Activated CD8-positive, alpha-beta T cell treated with anti-CD3 and anti-CD28 coated beads, Interleukin-2, amount 10 ng/mL, durations not matched to agents 7 days and 5 days (primary cell): ENCODE measurements around the gene NR1H3. TPM values are rescaled to one million over a fixed set of nuclear protein-coding genes. Genes with fewer than 3 reads are reported as not detected.
"Not testable (repeated sequence)": the region's sequence is repeated elsewhere in the genome, so short reads cannot be mapped to it uniquely, and the experiment has no call there.

Source experiments
- ATAC-seq: fragments of 150-1000 bp; cut with Tn5 transposase; one replicate; pipeline ENCODE4 v1.10.0; 2021; ENCODE audit warnings: moderate library complexity
- CTCF ChIA-PET: fragments of 350-600 bp; sonication (Branson Sonifier 250); formaldehyde crosslinking; loops from one replicate; lab custom pipeline; 2021; ENCODE audit warnings: antibody characterized with exemption; lab: Charles Lee
- POLR2A ChIA-PET: fragments of 350-600 bp; sonication (Branson Sonifier 250); formaldehyde crosslinking; loops from one replicate; lab custom pipeline; 2021; ENCODE audit warnings: antibody characterized with exemption; lab: Charles Lee
- DNase-seq: peaks from one replicate; pipeline ENCODE4 v3.0.0-alpha.2; 2020
- H3K27ac Mint-ChIP-seq: one replicate; pipeline ENCODE4 v1.8.0; 2021; ENCODE audit warnings: mild to moderate bottlenecking, mixed read lengths
- H3K27me3 Mint-ChIP-seq: one replicate; pipeline ENCODE4 v1.8.0; 2021; ENCODE audit warnings: low read depth, mixed read lengths
- H3K36me3 Mint-ChIP-seq: one replicate; pipeline ENCODE4 v1.8.0; 2021; ENCODE audit warnings: low read depth, mixed read lengths
- H3K4me1 Mint-ChIP-seq: one replicate; pipeline ENCODE4 v1.8.0; 2021; ENCODE audit warnings: low read depth, mixed read lengths
- H3K4me3 Mint-ChIP-seq: one replicate; pipeline ENCODE4 v1.8.0; 2021; ENCODE audit warnings: mild to moderate bottlenecking, mixed read lengths
- H3K9me3 Mint-ChIP-seq: one replicate; pipeline ENCODE4 v1.8.0; 2022; ENCODE audit warnings: mixed read lengths; ENCODE audit not compliant: insufficient read depth
- total RNA-seq, 2 experiments: library from RNA; stranded (reverse); gene quantifications; one replicate each; pipeline ENCODE4 v1.2.3, GENCODE V29; 2021

Gene NR1H3
- total RNA-seq, 2 experiments from 2014 or later: 11.7 to 12.6 TPM

DNA sequence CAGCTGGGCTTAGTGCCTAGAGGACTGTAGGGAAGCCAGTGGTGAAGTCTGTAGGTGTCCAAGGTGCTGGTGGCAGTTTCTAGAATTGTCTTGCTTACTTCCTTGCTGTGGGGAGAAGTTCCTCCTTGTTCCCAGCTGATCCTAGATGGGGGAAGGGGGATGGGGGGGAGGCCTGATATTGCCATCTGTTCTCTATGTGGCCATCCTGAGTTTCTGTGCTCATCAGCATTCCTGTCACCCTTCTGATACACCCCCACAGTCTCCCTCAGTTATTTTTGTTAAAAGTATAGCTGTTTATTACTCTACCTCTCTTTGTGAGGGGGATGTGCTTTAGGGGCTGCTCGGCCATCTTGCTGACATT is 48.7 kb downstream of the NR1H3 start:
- Mint-ChIP-seq H3K27me3 (no peaks in the 10 kb centered on the region), H3K4me3 (no peak overlapping the region), H3K9me3 (no peaks in the 10 kb centered on the region), H3K27ac (no peak overlapping the region), H3K4me1 (peaks cover 4% of the 10 kb centered on the region), H3K36me3 (peaks cover 72% of the 10 kb centered on the region)
- ChIA-PET CTCF (no interaction called here), POLR2A (no interaction called here)
- ATAC-seq (no peak), DNase-seq (no peak)

DNA sequence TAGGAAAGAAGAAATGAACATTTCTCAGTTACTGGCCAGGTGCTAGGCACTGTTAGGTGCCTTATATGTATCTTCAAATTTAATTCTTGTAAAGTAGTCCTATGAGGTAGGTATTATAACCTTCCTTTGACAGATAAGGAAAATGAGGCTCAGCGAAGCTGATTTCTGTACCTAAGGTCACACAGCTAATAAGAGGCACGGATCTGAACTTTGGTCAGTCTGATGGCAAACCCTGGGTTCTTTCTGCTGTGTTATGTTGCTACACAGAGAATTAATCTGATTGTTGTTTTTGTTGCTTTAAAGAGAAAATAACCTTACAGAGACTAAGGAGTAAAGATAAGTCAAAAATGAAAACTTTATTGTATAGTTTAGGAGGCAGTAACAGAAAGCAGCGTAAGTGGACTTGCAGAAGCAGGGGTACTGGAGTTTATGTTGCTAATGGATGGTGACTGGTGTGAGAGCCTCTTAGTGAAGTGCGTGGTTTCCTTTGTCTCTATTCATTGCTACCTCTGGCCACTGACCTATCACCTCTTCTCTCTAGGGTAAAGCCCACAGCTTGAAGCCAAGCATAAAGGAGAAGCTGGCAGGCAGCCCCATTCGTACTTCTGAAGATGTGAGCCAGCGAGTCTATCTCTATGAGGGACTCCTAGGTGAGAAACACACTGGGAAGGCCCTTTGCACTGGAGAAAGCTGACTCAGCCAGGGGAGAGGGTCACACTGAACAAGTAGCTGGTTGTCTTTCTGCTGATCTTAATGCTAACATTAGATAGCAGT is 50.4 kb downstream of the NR1H3 start:
- Mint-ChIP-seq H3K4me1 (no peaks in the 10 kb centered on the region), H3K4me3 (no peak overlapping the region), H3K27me3 (no peaks in the 10 kb centered on the region), H3K9me3 (no peaks in the 10 kb centered on the region), H3K36me3 (peaks cover 64% of the 10 kb centered on the region), H3K27ac (no peak overlapping the region)
- DNase-seq: no peak
- POLR2A ChIA-PET: no interaction called here
- CTCF ChIA-PET: interaction anchor here (1.4 kb wide), 1 partner anchor 49 kb away, joined by 3 read pairs; no protein-coding TSS in a partner anchor
- ATAC-seq: no peak

DNA sequence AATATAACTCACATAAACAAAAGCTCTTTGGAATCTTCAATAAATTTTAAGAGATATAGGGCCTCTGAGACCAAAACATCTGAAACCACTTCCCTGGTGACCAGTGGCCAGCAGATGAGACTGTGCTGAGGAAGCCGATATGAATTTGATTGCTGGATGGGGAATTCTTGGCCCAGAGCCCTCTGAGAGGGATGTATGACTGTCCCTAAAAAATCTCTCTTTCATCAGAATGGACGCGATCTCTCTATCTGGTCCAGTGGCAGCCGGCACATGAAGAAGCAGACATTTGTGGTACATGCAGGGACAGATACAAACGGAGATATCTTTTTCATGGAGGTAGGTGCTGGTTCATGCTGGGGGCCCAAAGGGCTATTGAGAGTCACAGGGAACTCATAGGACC is 57.2 kb downstream of the NR1H3 start:
- no peak overlapping the region for H3K27ac Mint-ChIP-seq
- ATAC-seq: no peak
- H3K36me3 Mint-ChIP-seq: peaks cover 53% of the 10 kb centered on the region
- no peaks in the 10 kb centered on the region for H3K9me3 Mint-ChIP-seq
- peaks cover 2% of the 10 kb centered on the region for H3K4me1 Mint-ChIP-seq
- POLR2A ChIA-PET: interaction anchor here (0.6 to 1.0 kb wide), 2 partner anchors 63 to 85 kb away, joined by 3 read pairs; no protein-coding TSS in a partner anchor
- no peak for DNase-seq
- CTCF ChIA-PET: interaction anchor here (1.1 kb wide), 1 partner anchor 23 kb away, joined by 3 read pairs; no protein-coding TSS in a partner anchor
- H3K27me3 Mint-ChIP-seq: no peaks in the 10 kb centered on the region
- H3K4me3 Mint-ChIP-seq: no peak overlapping the region

DNA sequence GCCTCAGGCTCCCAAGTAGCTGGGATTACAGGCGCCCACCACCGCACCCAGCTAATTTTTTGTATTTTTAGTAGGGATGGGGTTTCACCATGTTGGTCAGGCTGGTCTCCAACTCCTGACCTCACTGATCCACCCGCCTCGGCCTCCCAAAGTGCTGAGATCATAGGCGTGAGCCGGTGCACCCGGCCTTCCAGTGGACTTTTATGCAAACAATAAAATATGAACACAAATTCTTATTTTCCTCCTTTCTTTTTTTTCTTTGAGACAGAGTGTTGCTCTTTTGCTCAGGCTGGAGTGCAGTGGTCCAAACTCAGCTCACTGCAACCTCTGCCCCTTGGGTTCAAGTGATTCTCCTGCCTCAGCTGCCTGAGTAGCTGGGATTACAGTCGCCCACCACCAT is 58.7 kb downstream of the NR1H3 start:
- H3K9me3 Mint-ChIP-seq, H3K4me1 Mint-ChIP-seq, DNase-seq, H3K4me3 Mint-ChIP-seq, ATAC-seq, CTCF ChIA-PET, H3K27me3 Mint-ChIP-seq, H3K27ac Mint-ChIP-seq, POLR2A ChIA-PET: not testable (repeated sequence)
- H3K36me3 Mint-ChIP-seq: peaks cover 49% of the 10 kb centered on the region

DNA sequence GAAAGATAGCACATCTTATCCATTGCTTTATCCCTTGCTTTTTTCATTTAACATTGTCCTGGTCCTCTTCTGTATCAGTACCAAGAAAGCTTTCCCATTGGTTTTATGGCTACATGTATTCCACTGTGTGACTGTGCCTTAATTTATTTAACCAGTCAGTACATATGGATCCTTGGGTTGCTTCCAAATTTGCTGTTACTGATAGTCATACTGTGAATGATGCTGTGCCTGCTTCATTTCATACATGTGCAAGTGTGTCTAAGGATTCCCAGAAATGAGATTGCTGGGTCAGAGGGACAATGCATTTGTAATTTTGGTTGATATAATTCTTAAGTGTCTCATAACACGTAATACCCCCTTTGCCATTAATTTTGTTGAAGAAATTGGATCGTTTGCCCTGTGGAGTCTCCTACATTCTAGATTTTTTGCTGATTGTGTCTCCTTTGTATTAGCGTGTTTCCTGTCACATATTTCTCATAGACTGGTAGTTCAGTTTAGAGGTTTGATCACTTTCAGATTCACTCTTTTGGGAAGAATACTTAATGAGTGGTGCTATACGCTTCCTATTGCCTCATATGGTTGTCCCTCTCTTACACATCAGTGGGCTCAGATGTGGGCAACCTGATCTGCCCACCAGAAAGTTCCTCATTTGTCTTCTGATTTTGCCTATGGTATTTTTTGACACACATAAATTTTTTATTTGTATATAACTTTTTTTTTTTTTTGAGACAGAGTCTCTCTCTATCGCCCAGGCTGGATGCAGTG is 59.5 kb downstream of the NR1H3 start:
- CTCF ChIA-PET: no interaction called here
- H3K4me1 Mint-ChIP-seq: peaks cover 2% of the 10 kb centered on the region
- peaks cover 51% of the 10 kb centered on the region for H3K36me3 Mint-ChIP-seq
- H3K9me3 Mint-ChIP-seq: no peaks in the 10 kb centered on the region
- ATAC-seq: no peak
- H3K27me3 Mint-ChIP-seq: no peaks in the 10 kb centered on the region
- POLR2A ChIA-PET: no interaction called here
- no peak overlapping the region for H3K27ac Mint-ChIP-seq
- no peak for DNase-seq
- no peak overlapping the region for H3K4me3 Mint-ChIP-seq

DNA sequence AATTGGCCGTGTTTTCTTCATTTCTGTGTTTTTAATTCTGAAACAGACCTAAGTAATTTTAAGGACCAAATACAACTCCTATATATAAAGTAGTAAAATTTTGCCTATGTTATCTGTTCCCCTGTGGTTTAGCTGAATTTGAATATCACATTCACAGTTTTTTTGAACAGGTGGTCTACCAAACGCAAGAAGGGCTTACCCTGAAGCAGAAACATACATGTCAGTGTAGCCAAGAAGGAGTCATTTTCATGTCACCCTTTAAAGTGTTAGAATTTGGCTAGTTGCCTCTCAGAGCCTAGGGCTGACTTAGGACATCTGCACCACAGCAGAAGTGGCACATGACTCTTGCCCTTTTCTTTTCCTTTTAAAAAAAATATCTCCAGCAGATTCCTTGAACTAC is 60.4 kb downstream of the NR1H3 start:
- Mint-ChIP-seq H3K9me3 (no peaks in the 10 kb centered on the region), H3K36me3 (peaks cover 49% of the 10 kb centered on the region), H3K27ac (no peak overlapping the region), H3K4me3 (no peak overlapping the region), H3K27me3 (no peaks in the 10 kb centered on the region), H3K4me1 (peaks cover 2% of the 10 kb centered on the region)
- ATAC-seq (no peak), DNase-seq (no peak)
- CTCF ChIA-PET: no interaction called here
- POLR2A ChIA-PET: no interaction called here

Other genes with a start within 250 kb of the NR1H3 start
- 100 to 1,000 TPM in 1 of 2 experiments, 10 to 100 TPM in 1; 89.6 to 102 TPM for gene ARFGAP2, start 81.1 kb upstream of the NR1H3 start, total RNA-seq
- gene PACSIN3, start 71.6 kb upstream of the NR1H3 start, total RNA-seq: 1 to 10 TPM; 2.0 to 2.1 TPM
- 100 to 1,000 TPM; 164 to 171 TPM for gene DDB2, start 43.0 kb upstream of the NR1H3 start, total RNA-seq
- 10 to 100 TPM; 26.7 to 27.5 TPM for gene ACP2, start 9.2 kb upstream of the NR1H3 start, total RNA-seq
- gene MADD, start 12.1 kb downstream of the NR1H3 start, total RNA-seq: 10 to 100 TPM; 96.3 to 98.4 TPM
- not detected for gene MYBPC3, start 94.7 kb downstream of the NR1H3 start, total RNA-seq
- gene SPI1, start 120.6 kb downstream of the NR1H3 start, total RNA-seq: not detected
- gene SLC39A13, start 150.6 kb downstream of the NR1H3 start, total RNA-seq: 10 to 100 TPM; 19.2 to 20.0 TPM
- 100 to 1,000 TPM; 179 TPM for gene PSMC3, start 168.4 kb downstream of the NR1H3 start, total RNA-seq
- 1 to 10 TPM in 1 of 2 experiments, under 1 TPM in 1; 0.45 to 1.2 TPM for gene RAPSN, start 191.1 kb downstream of the NR1H3 start, total RNA-seq